ENCODE measurements around the gene METTL3.

DNA sequence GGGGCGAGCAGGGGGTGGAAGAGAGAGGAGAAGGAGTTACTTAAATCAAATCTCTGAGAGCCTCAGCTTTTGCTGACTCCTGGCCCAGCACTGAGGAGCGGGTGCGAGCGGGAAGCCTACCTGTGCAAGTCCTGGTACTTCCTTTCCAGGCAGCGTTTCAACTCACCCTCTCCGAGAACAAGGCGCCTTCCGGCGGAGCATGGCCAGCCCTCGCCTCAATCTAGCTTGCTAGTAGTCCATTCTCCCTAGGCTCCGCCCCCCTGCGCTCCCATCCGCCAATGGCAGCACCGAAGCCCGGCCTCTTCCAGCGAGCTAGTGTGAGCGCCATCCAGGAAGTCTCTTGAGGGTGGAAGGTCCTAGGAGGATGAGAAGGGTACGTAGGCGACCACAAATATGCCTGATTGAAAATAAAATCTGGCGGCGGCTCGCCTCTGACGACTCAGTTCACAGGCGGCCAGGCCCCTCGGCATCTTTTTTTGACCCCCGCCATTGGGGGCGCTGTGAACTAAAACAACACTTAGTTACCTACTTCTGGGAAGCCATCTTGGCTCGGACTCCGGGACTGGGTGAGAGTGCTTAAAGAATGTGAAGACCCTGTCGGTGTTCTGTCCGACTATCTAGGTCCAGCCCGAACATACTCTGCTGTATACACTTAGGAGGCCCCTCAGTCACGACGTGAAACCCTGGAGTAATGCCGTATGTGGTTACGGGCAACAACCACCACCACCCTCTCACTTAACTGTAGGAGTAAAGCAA lies 55.0 kb downstream of the METTL3 start, which contains the start of gene CHD8:
- TF ChIP-seq, protein P1, sequence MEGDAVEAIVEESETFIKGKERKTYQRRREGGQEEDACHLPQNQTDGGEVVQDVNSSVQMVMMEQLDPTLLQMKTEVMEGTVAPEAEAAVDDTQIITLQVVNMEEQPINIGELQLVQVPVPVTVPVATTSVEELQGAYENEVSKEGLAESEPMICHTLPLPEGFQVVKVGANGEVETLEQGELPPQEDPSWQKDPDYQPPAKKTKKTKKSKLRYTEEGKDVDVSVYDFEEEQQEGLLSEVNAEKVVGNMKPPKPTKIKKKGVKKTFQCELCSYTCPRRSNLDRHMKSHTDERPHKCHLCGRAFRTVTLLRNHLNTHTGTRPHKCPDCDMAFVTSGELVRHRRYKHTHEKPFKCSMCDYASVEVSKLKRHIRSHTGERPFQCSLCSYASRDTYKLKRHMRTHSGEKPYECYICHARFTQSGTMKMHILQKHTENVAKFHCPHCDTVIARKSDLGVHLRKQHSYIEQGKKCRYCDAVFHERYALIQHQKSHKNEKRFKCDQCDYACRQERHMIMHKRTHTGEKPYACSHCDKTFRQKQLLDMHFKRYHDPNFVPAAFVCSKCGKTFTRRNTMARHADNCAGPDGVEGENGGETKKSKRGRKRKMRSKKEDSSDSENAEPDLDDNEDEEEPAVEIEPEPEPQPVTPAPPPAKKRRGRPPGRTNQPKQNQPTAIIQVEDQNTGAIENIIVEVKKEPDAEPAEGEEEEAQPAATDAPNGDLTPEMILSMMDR (IDR thresholded peaks at IDR 0.05): peak; percentile 78
- peak; percentile 73; the same call in 1 of the 2 replicates for TF ChIP-seq POLR2AphosphoS5 (IDR thresholded peaks at IDR 0.05; ENCODE audit: low read depth, low read length)
